Activated CD8-positive, alpha-beta memory T cell treated with anti-CD3 and anti-CD28 coated beads for 48 hours (primary cell): ENCODE measurements around the gene KLC4.
A peak's percentile ranks its signal among the peaks of the same experiment; 100 is the strongest.

ENCODE experiments used
- DNase-seq, 3 experiments: peaks; one replicate each; pipeline ENCODE4 v3.0.0-alpha.2; 2020; ENCODE audit warnings: low read depth in 2 of 3, low spot score in 2 of 3

KLC4 gene

DNA sequence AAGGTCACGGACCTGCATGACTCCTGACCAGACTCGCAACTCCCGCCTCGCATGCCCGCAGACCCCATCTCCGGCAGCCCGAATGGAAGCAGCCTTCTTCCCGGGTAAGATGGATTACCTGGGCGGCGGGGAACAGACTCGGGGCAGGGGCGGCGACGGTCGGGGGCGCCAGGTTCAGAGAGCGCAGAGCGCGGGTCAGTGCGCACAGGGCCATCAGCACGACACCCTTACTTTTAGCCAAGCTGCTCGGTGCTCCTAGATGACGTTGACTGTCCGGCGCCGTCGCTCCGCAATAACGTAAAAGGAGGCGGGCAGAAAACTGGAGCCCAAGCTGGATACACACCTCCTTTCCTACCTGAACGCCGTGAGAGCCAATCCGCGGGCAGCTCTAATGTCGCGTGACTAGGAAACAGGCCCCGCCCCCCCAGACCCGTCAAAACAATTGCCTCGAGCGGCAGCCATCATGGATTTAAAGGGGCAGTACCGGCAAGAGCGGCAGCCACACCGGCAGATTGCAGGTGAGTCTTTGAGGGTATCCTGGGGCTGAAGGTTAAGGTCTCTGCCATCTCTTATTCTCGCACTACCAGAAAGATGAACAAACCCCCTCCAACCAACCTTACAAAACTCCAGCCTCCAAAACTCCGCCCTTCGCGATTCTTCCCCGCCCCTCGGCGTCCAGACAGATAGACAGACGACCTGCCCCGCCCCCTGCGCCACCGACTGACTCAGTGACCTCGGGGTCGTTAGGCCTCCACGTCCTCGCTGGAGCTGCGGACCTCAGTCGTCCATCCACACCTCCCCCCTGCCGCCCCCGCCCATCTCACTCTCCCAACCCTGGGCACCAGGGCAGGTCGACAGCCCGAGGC is at the start of gene KLC4, which contains the start of gene MRPL2:
TSS of gene KLC4 (plus strand) at position 464 of the 866 bp plus-strand sequence. CDS start 1,705 bp downstream, outside the sequence.
TSS of gene MRPL2 (minus strand) at position 267 of the 866 bp plus-strand sequence. CDS start at position 214, 53 bp downstream.
- DNase-seq = peak; percentile 88 to 94 (median 92)

DNA sequence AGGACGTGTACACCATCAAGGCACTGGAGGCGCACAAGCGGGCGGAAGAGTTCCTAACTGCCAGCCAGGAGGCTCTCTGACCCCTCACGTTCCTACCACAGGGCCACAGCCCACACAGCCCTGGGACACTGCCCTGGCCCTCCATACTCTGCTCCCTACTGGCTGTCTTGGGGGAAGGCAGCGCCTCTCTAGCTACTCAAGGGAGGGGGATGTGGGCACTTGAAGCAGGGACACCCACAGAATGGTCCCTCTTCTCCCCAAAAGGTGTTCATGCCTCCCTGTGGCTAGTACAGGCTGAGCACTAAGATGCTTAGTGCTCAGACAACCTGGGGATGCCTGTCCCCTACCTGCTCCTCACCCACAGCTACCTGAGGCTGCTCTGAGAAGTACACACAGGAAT is 48.2 kb upstream of the KLC4 start:
- no peak for DNase-seq

DNA sequence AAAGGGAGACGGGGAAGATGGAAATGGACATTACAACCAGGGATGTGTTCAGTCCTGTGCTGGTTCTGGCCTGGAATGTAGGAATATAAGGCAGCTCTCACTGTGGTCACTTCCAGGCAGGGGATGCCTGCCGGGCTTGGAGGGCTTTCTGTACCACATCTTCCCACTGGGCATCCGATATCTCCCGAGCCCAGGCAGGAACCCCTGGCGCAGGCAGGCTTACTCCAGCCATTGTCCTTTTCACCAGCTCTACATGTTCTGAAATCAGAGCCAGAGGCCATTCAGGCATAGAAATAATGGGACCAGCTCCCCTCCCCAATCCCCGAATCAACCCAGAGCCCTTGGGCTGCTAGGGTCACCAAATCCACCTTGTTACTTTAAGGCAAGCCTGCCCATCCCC is 47.1 kb upstream of the KLC4 start:
- DNase-seq = no peak

DNA sequence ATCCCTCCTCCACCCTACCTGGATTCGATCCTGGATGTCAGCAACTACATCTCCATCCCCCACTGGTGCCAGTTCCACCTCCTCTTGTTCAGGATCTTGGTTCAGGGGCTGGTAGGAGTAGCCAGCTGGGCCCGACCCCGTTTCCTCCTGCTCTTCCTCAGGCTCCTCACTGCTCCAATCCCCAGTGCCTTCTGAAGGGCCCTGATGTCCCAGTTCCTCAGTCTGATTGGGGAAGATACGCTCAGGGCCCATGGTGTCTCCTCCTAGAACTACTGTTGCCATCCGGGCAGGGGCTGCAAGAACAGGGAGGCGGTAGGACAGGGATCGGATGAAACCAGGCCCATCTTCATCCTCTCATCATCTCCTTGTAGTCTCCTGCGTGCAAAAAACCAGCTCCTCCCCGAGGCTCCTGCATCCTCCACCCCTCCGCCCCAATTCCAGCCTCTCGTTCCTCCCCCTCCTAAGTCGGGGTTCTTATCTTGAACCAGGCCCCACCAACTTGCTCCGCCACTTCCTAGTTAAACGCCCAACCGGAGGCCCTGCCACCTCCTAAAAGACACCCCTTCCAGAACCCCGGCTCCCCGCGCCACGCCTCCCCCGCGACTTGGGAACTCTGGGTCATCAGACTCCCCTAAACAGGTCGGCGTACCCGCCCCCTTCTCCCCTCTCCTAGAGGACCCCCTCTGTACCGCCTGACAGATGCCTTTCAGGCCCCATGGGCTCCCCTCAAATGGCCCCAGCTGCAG is 46.2 kb upstream of the KLC4 start:
- DNase-seq = peak in 1 of 3 experiments; percentile 16

DNA sequence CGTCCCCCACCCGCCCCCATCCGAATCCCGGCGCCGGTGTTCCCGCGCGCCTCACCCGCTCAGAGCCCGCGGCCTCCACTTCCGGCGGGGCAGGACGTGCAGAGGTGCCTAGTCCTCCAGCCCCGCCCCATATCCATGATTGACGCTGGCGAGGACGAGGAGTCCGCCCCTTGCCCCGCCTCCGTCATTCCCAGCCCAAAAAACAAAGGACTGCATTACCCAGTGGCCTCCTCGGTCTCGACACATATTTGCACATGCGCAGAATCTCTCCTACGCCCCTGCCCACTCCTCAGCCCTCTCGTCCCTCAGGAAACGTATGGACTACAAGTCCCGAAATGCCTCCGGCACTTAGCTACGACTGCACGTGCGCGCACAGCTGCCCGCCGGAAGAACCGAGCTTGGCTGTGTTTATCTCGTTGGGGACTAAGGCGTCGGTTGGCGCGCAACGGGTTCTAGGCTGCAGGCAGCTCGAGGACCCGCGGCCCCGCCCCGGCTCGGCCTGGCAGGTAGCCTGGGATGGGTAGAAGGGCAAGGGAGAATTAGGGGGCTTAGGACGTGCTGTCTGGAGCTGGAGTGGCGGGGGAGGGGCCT is 45.5 kb upstream of the KLC4 start, which contains the start of the genes KLHDC3 and MEA1:
TSS of gene KLHDC3 (plus strand) at position 407 of the 591 bp plus-strand sequence. CDS start 2,944 bp downstream, outside the sequence.
TSS of gene MEA1 (minus strand) at position 104 of the 591 bp plus-strand sequence. CDS start 133 bp downstream, outside the sequence.
- DNase-seq = peak; percentile 92 to 98 (median 93)

DNA sequence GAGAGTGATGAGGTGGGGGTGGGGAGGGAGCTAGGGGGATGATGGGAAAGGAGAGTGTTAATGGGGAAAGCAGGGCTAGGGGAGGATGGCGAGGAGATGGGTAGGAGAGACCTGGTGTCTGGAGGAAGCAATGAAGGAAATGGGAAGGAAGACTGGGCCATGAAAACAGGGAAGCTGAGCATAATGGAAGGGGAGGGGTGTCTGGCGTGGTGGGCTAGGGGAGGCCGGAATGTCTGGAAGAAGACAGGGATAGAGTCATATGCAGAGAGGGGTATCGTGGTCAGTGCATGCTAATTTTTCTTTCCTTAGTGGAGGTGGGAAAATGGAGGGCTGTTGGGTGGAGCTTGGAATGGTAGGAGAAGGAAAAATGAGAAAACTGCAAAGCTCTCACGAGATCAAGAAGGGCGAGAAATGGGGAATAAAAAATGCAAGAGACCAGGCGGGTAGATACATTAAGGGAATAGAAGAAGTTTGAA is 45.0 kb upstream of the KLC4 start:
- no peak for DNase-seq

DNA sequence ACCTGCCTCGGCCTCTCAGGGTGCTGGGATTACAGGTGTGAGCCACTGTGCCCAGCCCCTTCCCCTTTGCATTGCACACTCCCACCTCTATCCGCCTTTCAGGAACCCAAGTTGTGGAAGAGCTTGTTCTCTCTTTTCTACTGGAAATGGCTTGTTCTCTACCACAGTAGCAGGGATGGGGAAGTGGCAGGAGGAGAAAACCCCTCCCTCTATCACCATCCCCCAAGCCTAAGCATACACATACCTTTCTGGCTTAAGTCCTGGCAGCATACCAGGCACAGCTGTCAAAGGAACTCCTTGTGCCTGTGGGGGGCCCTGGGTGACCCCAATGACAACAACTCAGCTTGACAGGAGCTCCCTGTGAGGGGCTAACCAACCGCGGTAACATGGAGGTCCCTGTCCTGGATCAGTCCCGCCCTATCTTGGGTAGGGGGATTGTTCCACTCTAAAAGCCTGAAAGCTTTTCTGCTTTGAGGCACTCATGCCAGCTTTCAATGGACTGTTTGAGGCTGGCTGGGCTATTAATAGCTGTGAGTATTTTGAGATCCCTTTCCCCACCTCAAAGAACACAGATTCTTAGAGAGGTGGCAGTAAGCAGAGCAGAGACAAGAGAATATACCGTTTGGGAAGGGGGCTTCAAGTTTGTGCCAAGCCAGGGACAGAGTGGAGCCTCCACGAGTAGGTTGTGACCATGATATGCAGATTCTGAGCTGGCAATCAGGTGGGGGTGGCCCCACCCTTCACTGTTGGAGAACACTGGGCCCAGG is 43.1 kb upstream of the KLC4 start:
- DNase-seq = no peak

DNA sequence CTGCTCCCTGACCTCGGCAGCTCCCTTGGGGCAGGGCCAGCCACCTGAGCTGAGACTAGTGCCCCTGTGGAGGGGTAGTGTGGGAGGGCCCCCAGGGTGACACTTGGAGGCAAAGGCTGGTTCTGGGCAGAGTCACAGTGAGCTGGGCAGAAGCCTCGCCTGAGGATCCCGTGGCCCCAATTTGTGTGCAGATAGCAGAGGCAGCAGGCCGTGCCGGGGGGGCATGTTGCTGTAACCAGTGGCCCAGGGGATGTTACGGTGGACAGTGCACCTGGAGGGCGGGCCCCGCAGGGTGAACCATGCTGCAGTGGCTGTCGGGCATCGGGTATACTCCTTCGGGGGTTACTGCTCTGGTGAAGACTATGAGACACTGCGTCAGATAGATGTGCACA is 42.5 kb upstream of the KLC4 start:
- DNase-seq = no peak

DNA sequence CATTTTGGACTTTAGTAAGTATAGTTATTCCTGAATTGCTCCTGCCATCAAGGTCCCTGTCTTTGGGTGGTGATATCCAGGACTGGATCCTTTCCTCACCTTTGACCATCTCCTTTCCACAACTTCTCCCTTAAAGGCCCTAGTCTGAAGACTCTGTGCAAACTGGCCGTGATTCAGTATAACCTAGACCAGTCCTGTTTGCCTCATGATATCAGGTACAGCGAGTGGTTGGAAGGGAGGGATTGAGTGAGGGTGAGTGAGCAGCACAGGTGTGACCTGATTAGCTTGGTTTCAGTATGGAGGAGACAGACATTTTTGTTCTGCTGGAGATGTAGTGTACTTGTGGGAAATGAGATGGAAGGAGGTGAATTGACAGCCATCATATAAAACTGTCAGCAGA is 40.3 kb upstream of the KLC4 start:
- no peak for DNase-seq

DNA sequence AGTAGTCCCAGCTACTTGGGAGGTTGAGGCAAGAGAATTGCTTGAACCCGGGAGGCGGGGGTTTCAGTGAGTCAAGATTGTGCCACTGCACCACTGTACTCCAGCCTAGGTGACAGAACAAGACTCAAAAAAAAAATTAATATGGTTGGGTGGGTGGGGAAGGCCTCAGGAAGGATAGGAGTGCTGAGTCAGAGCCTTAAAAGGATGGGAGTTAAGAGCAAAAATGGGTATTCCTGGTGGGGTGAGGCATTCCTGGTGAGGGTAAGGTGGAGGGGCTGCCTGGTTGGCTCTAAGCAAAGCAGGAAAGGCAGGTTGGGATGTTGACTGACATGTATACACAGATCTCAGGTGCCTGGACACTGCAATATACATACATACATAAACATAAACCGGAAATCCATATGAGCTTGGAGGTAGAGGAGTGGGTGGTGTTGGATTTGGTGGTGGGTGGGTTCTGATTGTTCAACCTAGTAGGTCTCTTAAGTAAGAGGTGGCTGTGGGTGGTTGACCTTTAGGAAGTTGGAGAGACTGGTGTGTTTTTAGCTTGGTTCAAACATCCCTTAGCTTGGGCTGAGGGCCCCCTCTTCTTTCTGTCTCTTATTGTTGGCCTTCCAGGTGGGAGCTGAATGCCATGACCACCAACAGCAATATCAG is 39.3 kb upstream of the KLC4 start:
- DNase-seq = no peak

DNA sequence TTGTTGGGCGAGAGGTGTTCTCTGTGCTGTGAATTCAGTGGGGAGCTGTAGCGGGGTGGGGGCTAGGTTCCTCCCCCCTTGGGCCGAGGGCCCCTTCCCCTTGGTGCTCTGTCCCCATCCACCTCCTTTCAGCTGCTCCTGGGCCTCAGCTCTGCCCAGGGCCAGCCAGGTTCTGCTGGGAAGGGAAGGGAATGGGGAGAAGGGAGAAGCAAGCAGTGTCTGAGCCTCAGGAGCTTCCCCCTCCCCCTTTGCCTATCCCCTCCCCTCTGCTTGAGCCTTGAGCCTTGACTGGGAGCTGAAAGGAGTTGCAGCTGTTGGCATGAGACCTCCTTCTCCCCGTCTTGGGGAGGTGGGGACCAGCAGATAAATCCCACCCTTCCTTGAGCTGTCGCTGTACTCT is 38.6 kb upstream of the KLC4 start:
- no peak for DNase-seq

DNA sequence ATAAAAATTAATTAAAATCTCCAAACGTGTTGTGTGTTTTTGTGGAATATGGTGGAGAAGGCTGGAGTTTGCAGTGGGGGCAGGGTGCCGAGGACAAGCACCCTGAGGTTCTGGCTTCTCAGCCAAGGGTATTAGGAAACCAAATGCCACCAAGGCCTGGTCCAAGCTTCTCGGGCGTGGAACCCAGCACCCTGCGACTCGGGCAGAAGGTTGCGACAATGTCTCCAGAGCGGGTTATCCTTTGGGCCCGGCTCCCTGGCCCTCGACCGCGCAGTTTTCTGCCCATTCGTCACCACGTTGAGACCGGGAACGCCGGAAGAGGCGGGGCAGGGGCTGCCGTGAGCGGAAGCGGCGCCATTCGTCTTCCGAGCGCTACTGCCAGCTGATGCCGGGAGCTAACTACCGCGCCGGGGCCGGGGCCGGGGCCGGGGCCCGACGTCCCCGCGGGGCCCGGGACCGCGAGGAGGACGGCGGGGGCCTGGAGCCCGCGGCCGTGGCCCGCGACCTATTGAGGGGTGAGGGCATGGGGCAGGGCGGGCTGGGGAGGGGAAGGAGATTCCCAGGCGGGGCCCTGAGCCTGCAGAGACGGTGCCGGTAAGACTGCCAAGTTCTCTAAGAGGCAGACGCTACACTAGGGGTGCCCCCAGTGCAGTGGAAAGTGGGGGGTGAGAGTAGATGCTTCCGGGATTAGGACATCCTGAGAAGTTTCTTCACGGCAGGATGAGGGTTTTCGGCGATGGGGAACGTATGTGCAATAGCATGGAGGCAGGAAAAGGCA is 38.0 kb upstream of the KLC4 start, which contains the start of gene RRP36:
TSS of gene RRP36 (plus strand) at position 354 of the 778 bp plus-strand sequence. CDS start at position 386, 32 bp downstream.
- DNase-seq = peak; percentile 44 to 49 (median 49)

DNA sequence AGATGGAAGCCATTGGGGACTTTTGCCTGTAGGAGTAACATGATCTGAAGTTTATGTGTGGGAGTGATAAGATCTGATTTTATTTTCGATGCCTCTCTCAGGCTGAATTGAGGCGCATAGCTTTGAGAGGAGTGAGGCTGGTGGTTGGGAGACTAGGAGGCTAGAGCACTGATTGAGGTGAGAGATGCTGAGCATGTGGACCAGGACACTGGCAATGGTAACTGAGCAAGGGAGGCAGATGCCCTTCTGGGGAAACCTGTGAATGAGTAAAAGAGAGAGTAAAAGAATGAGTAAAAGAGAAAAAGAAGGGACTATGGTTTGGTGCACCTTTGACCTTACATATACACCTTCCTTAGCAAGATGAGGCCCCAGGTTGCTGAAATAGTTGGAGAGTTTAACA is 35.0 kb upstream of the KLC4 start:
- DNase-seq = no peak

DNA sequence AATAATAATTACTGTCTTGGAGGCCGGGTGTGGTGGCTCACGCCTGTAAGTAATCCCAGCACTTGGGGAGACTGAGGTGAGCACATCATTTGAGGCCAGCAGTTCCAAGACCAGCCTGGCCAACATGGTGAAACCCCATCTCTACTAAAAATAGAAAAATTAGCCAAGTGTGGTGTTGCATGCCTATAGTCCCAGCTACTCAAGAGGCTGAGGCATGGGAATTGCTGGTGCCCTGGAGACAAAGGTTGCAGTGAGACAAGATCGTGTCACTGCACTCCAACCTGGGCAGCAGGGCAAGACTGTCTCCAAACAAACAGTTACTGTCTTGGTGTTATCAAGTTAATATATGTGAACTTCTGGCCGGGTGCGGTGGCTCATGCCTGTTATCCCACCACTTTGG is 33.1 kb upstream of the KLC4 start:
- no peak for DNase-seq

DNA sequence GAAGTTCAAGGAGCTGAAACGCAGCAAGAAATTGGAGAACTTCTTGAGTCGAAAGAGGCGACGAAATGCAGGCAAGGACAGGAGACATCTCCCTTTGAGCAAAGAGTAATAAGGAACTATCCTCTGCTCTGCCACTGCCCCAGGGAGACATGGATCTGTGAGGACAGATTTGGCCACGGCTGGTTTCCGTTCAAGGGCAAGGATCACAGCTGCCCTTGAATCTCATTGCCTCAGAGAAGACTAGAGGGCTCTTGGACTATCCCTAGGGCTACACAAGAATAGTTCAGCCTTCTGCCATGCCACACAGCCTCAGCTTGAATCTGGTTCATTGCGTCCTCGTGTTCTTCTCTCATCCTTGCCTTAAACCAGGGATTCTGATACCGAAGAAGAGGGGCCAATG is 30.3 kb upstream of the KLC4 start:
- no peak for DNase-seq

DNA sequence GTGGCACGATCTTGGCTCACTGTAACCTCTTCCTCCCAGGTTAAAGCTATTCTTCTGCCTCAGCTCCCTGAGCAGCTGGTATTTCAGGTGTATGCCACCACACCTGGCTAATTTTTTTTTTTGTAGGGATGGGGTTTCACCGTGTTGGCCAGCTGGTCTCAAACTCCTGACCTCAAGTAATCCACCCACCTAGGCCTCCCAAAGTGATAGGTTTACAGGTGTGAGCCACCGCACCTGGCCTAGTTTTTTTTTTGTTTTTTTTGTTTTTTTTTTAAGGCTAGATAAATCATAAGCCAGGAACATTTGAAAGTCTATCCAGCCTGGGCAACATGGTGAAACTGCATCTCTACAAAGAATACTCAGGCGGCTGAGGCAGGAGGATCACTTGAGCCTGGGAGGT is 27.1 kb upstream of the KLC4 start:
- DNase-seq = no peak

DNA sequence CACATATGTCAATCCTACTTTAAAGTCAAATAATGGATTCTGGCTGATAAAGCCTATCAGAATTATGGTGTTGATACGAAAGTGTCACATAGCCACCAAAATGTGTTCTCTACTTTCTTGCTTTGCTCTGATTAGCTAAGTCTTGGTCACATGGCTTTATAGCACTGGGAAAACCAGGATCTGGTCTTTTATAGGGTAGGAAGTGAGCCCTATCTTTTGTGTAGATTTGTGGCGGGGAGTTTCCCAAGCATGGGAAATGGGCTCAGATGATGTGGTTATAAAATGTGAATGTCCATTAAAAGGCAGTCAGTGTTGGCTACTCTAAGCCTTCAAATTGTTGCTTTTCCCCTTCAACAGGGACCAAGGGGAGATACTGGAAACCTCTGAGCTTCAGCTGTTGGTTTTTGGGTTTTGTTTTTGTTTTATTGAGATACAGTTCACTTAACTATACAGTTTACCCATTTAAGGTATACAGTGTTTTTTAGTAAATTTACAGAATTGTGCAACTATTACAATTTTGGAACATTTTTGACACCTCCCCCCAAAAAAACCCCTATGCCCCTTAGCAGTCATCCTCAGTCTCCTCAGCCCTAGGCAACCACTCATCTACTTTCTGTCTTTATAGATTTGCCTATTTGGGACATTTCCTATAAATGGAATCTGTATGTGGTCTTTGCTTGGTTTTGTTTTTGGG is 25.8 kb upstream of the KLC4 start:
- no peak for DNase-seq

DNA sequence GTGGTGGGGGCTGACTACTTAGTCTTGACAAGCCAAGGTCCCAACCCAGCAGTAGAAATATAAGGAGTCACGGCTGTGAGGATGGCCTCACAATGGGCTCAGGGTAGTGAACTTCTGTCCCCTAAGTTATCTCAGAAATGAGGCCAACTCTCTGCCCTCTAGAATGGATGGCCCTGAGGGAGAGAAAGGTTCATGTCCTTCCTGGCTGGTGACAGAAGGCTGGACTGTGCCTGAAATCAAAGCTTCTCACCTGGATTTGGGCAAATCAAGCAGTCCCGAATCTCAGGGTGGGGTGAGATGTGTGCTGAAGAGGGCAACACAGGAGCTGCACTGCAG is 25.3 kb upstream of the KLC4 start:
- no peak for DNase-seq
